ENCODE measurements around the gene PDPN.

GRCh38 chr1:13664451-13664850 lies 80.8 kb downstream of the PDPN start:
- TF ChIP-seq ZFP37 (tag by site-specific recombination; IDR thresholded peaks at IDR 0.05): no peak
- TF ChIP-seq ZNF121 (tag by site-specific recombination; IDR thresholded peaks at IDR 0.05): no peak
- no peak for TF ChIP-seq ZNF501 (tag by site-specific recombination; IDR thresholded peaks at IDR 0.05)
- no peak for TF ChIP-seq ZNF223 (tag by site-specific recombination; IDR thresholded peaks at IDR 0.05)
- no peak for TF ChIP-seq KLF9 (tag by site-specific recombination; IDR thresholded peaks at IDR 0.05; ENCODE audit: low read depth)

Measured in HEK293 (cell line).